NCI-H1092 (cell line): ENCODE measurements around the gene BCAS1.

Experiments used
- DNase-seq: peaks from one replicate; lab custom pipeline; 2025; lab: John Stamatoyannopoulos, UW

Gene BCAS1

GRCh38 chr20:53960579-53961272 lies 109.7 kb downstream of the BCAS1 start:
- no peak for DNase-seq

DNA sequence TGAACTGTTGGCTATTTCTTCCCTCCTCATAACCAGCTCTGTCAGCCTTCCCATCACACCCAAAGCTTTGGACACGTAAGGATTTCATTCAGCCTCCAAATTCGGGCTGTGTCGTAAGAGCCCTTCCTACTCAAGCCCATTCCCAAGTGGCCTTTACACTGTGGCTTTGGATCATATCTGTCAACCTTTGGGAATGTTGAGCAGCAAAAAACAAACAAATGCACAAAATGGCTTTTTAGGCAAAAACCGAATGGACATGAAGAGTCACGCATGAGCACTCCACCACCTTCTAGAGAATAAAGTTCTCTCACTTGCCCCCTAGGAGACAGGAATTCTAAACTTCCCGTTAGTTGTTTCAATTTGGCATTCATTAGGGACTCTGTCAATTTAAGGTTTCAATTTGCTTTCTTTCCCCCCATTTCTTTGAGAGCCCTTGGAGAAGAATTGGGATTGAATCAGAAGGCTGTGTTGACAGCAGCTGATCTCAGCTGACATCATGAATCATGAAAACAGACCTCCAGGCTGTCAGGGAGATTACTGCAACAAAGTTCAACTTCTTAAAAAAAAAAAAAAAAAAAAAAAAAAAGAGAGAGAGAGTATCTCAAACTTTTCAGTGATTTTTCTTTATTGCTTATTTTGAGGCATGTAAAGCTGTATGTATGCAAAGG lies 110.3 kb downstream of the BCAS1 start:
- no peak for DNase-seq

- DNase-seq, result no peak
These were observed 112.1 kb downstream of the BCAS1 start for GRCh38 chr20:53958260-53958659.

- no peak for DNase-seq
These were observed 112.8 kb downstream of the BCAS1 start for GRCh38 chr20:53957451-53958172.

DNA sequence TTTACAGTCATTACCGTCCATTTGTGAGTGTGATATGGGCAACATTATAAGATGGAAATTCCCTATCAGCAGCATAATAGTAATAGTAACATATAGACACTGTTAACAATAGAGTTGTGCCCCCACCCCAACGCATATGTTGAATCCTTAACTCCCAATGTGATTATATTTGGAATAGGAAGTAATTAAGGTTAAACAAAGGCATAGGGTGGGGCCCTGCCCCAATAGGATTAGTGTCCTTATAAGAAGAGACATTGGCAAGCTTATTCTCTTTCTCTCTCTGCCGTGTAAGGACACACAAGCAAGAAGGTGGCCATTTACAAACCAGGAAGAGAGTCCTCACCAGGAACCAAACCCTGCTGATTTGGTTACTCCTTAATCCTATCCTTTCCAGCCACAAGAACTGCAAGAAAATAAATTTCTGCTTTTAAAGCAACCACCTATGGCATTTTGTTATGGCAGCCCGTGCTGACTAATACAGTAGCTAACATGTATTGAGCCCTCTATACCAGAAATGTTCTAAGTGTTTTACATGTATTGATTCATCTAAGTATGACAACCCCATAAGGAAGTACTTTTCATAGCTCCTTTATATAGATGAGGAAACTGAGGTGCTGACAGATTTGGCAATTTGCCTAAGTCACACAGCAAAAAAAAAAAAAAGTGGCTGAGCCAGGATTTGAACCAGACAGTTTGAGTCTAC lies 114.2 kb downstream of the BCAS1 start:
- no peak for DNase-seq

DNA sequence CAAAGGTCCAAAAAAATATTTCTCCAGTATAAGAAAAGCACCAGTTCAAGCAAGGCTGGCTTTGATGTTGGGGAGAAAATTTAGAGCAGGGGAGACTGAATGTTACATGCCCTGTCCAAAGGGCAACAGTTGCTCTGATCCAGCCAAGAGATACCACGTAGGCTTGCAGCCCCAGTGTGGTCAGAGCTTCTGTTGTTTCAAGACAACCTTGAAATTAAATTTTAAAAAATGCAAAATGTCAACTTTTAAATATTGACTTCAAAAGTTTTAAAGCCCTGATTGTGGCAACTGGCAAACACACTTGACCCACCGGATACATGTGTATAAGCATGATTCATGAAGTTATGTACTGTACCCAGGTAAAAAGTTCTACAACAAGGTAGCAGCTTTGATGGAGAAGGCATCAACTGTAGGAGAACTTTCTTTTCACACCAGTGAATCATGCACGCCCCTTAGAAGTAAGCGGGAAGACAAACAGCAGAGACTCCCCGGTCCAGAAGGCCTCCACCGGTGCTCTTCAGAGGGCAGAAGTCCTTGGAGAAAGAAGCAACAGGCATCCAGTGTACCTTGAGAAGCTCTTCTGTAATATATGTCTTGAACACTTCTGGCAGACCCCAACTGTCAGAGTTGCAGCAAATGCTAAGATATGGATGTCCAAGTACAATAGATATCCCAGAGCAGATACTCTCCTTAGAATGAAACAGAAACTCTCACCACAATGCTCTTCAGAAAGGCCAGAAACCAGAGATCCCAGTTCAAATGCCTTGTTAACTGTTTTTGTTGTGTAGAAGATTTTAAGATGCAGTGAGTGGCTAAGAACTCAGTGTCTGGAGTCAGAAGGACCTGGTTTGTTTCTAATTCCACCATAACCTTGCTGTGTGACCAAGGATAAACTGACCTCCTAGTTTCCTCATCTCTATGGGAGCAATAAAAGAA lies 115.4 kb downstream of the BCAS1 start:
- DNase-seq, result no peak

DNA sequence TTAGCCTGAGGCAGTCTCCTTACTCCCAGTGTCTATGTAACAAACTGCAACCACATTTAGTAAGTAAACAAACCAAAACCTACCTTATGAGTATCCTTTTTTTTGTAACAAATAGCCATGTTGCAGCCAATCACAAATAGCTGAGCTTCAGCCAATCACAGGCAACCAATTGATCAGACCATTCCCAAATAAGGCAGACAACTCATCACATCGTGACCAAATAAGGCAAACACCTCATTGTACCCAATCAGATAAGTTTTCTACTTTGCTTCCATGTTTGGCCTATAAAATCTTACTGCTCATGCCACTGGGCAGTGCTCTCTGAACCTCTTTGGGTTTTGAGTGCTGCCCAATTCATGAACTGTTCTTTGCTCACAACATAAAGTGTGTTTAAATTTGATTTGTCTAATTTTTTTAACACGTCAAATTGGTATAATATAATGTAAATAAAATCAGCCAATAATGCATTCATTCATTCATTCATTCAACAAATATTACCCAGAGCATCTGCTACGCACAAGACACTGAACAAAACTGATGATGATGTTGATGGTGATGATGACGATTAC lies 117.8 kb downstream of the BCAS1 start:
- no peak for DNase-seq

GRCh38 chr20:53950578-53950977 lies 119.8 kb downstream of the BCAS1 start:
- DNase-seq, result no peak

- no peak for DNase-seq
These were observed 120.4 kb downstream of the BCAS1 start for GRCh38 chr20:53950031-53950430.

DNA sequence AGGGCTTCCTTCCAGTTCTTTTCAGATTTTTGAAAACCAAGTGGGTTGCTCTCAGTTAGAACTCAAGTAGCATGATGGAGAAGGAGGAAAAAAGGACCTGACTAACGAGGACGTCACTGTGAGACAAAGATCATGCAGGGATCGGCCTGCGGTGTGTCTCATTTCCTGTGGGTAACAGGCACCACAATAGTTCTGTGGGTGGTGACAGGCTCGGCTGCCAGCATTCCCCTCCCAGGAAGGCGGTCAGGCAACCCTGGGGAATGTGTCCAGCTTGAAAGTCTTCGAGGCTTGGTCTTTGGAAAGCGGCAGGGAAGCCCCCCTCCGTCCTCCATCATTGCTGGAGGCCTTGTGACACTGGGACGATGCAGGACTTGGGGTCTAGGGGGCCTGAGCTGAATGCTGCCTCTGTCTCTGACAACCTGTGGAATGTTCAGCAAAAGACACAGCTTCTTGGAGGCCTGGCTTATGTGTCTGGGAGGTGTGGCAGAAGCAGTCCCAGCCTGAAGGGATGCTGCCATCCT lies 121.0 kb downstream of the BCAS1 start:
- DNase-seq, result no peak

GRCh38 chr20:53948383-53949318 lies 121.7 kb downstream of the BCAS1 start:
- no peak for DNase-seq

DNA sequence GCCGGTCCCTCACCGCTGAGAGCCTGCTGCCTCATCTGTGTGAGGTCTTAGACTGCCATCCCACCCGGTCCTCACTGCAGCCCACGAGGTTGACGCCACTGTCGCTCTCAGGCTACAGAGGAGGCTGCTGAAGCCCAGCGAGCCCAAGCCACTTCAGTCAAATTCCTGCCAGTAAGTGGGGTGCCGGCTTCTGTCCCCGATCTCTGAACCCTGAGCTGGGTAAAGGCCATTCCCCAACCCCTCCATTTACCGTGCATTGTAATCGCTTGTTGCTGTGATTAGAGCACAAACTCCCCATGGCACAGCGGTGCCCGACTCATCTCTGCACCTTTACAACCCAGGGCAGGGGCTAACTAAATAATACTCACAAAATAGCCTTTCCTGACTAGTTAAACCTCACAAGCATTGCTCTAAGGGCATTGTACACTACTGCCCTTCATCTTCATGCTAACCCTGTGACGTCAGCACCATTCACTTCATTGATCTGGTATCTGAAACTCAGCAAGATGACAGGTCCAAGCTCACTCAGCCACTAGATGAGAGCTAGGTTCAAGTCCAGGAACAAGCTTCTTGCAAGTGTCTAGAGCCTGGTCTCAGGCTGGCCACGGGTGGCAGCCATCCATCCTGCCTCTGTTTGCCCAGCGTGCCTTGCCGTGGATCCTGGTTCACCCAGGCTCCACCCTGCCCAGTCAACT lies 122.7 kb downstream of the BCAS1 start:
- DNase-seq, result no peak

DNA sequence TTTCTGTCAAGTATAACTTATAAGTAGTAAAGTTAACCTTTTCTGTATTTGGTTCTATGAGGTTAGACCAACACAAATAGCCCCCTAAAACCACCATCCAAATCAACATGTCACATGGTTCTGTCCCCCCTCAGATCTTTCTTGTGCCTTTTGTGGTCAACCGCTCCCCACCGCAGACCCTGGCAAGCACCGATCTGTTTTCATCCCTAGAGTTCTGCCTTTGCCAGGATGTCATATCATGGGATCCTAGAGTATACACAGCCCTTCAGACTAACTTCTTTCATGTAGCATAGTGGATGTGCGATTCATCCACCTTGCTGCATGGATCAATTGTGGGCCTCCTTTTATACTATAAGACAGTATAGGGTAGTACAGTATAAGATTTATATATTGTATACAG lies 124.3 kb downstream of the BCAS1 start:
- no peak for DNase-seq

- DNase-seq, result no peak
These were observed 124.9 kb downstream of the BCAS1 start for GRCh38 chr20:53945478-53945877.

- DNase-seq, result no peak
These were observed 125.6 kb downstream of the BCAS1 start for GRCh38 chr20:53944796-53945195.

GRCh38 chr20:53943522-53944291 lies 126.7 kb downstream of the BCAS1 start:
- no peak for DNase-seq

DNA sequence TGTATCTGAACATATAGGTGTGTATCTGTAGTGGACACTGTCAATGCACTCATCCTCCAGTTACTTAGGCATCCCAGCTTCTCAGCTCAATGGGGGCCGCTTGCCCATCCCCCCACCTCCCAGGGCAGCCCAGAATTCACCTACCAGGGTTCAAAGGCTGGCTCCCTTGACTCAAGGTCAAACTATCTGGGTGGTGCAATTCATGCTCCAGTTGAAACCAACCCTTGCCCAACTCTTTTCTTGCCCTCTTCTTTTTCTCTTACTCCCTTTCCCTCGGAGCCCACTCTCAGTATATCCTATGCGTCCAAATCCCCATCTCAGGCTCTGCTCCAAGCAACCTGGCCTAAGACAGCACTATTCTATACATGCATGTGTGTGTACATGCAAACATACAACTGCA lies 127.4 kb downstream of the BCAS1 start:
- DNase-seq, result no peak

DNA sequence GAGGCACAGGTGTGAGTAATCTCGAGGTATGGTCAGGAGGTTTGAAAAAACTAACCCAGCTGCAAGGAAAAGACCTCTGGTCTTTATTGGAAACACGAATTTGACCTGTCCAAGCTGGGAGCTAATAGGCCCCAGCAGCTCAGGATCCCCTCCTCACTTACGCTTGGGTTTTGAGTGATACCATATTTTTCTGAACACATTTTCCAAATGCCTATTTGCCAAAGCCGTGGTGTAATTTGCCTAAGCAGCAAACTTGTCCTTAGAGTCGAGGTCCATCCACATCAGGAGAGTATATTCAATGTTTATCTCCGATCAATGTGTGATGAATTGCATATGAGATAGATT lies 128.0 kb downstream of the BCAS1 start:
- DNase-seq, result no peak
